ENCODE results near the gene USP3.

GRCh38 chr15:63608989-63609388, 104.6 kb downstream of the USP3 start:
- TF ChIP-seq CTCF (IDR thresholded peaks at IDR 0.05) = no peak
- TF ChIP-seq EZH2 (IDR thresholded peaks at IDR 0.05) = no peak
- no peak for TF ChIP-seq EZH2phosphoT487 (IDR thresholded peaks at IDR 0.05)
